Endodermal cell (in vitro differentiated cells): ENCODE measurements around the gene TESMIN. TPM values are rescaled to one million over a fixed set of nuclear protein-coding genes. Genes with fewer than 3 reads are reported as not detected.
A peak's percentile ranks its signal among the peaks of the same experiment; 100 is the strongest.

Experiments
- DNase-seq: peaks from one replicate; pipeline ENCODE4 v3.0.0-alpha.2; 2017
- H3K27ac ChIP-seq: 2 replicates; pipeline ENCODE4 v1.5.1; 2013; ENCODE audit warnings: mild to moderate bottlenecking, low read depth, low read length, moderate library complexity
- H3K27me3 ChIP-seq: 2 replicates; pipeline ENCODE4 v1.6.1; 2013; ENCODE audit warnings: mild to moderate bottlenecking, low read length, moderate library complexity; ENCODE audit not compliant: insufficient read depth, control insufficient read depth, poor library complexity, severe bottlenecking
- H3K36me3 ChIP-seq: 2 replicates; pipeline ENCODE4 v1.7.0; 2013; ENCODE audit warnings: mild to moderate bottlenecking, low read length, moderate library complexity; ENCODE audit not compliant: control insufficient read depth, insufficient read depth
- H3K4me1 ChIP-seq: one replicate; pipeline ENCODE4 v1.7.0; 2013; ENCODE audit warnings: low read length; ENCODE audit not compliant: control insufficient read depth, insufficient read depth
- H3K4me3 ChIP-seq: 2 replicates; pipeline ENCODE4 v1.5.1; 2013; ENCODE audit warnings: mild to moderate bottlenecking, low read length, moderate library complexity
- H3K9ac ChIP-seq: 2 replicates; pipeline ENCODE4 v1.6.1; 2013; ENCODE audit warnings: mild to moderate bottlenecking, low read length, moderate library complexity; ENCODE audit not compliant: poor library complexity, severe bottlenecking; ENCODE audit errors: extremely low read depth
- H3K9me3 ChIP-seq: 2 replicates; pipeline ENCODE4 v1.6.1; 2013; ENCODE audit warnings: mild to moderate bottlenecking, low read length, moderate library complexity; ENCODE audit not compliant: control insufficient read depth
- H3K27ac Mint-ChIP-seq: 2 replicates; pipeline ENCODE4 v1.8.0; 2020; ENCODE audit warnings: mixed read lengths
- H3K27me3 Mint-ChIP-seq: 2 replicates; pipeline ENCODE4 v1.8.0; 2021; ENCODE audit warnings: mild to moderate bottlenecking, mixed read lengths; ENCODE audit not compliant: insufficient read depth
- H3K36me3 Mint-ChIP-seq: 2 replicates; pipeline ENCODE4 v1.8.0; 2020; ENCODE audit warnings: low read depth, mixed read lengths
- H3K4me1 Mint-ChIP-seq: 2 replicates; pipeline ENCODE4 v1.8.0; 2020; ENCODE audit warnings: mixed read lengths
- H3K4me3 Mint-ChIP-seq: 2 replicates; pipeline ENCODE4 v1.8.0; 2020; ENCODE audit warnings: mild to moderate bottlenecking, moderate library complexity, mixed read lengths
- H3K9me3 Mint-ChIP-seq: 2 replicates; pipeline ENCODE4 v1.8.0; 2020; ENCODE audit warnings: mild to moderate bottlenecking, mixed read lengths
- CTCF ChIP-seq: fragments of 200-600 bp; sonication (generic); conservative IDR thresholded peaks from 2 replicates; pipeline ENCODE4 v1.5.0; 2021; ENCODE audit warnings: antibody characterized with exemption, mild to moderate bottlenecking
- WGBS, 2 experiments: methylation state at CpG; one replicate each; pipeline versions ENCODE4 v1.1.5 to v1.1.7; 2013; ENCODE audit warnings: missing lambda C conversion rate in 2 of 2, mixed read lengths in 1 of 2; ENCODE audit not compliant: insufficient coverage in 1 of 2, insufficient read length in 1 of 2; 5-methylcytosine and 5-hydroxymethylcytosine counted together
- total RNA-seq, 2 donors: library from RNA; stranded (reverse); fragmentation: NEBNext Ultra II Directional in 1 of 2; extraction: Animal tissue kit (Norgen Biotek cat#: 25700) in 1 of 2; gene quantifications; 2 replicates in 1 of 2; 3 replicates in 1 of 2; pipeline ENCODE4 v1.2.1, GENCODE V29; 2021

The TESMIN gene
- total RNA-seq, 2 donors from 2014 or later: 53.7 to 68.8 TPM

GRCh38 chr11:68767672-68768071, 16.4 kb upstream of the TESMIN start:
- H3K4me1 ChIP-seq: no peaks in the 10 kb centered on the region
- H3K4me3 Mint-ChIP-seq: no peak overlapping the region
- no peak overlapping the region for H3K27ac Mint-ChIP-seq
- no peaks in the 10 kb centered on the region for H3K27me3 ChIP-seq
- no peaks in the 10 kb centered on the region for H3K9me3 ChIP-seq
- no peak overlapping the region for H3K9ac ChIP-seq
- H3K27ac ChIP-seq: no peak overlapping the region
- H3K36me3 Mint-ChIP-seq: peaks cover 9% of the 10 kb centered on the region
- TF ChIP-seq CTCF: no peak
- H3K4me3 ChIP-seq: no peak overlapping the region
- H3K4me1 Mint-ChIP-seq: peaks cover 6% of the 10 kb centered on the region
- 95% methylated on average over 9 to 11 of the region's 11 CpGs for WGBS, 2 experiments
- H3K27me3 Mint-ChIP-seq: no peaks in the 10 kb centered on the region
- H3K36me3 ChIP-seq: no peaks in the 10 kb centered on the region
- DNase-seq: no peak
- no peaks in the 10 kb centered on the region for H3K9me3 Mint-ChIP-seq

- DNase-seq: no peak
- peaks cover 9% of the 10 kb centered on the region for H3K36me3 Mint-ChIP-seq
- H3K4me3 Mint-ChIP-seq: no peak overlapping the region
- H3K9me3 ChIP-seq: no peaks in the 10 kb centered on the region
- no peak for TF ChIP-seq CTCF
- no peaks in the 10 kb centered on the region for H3K36me3 ChIP-seq
- no peaks in the 10 kb centered on the region for H3K9me3 Mint-ChIP-seq
- H3K4me1 ChIP-seq: no peaks in the 10 kb centered on the region
- no peak overlapping the region for H3K9ac ChIP-seq
- peak overlapping the region; percentile 23 for H3K27ac Mint-ChIP-seq
- 96 to 97% methylated on average over 8 of the region's 8 CpGs for WGBS, 2 experiments
- peaks cover 6% of the 10 kb centered on the region for H3K4me1 Mint-ChIP-seq
- H3K27me3 Mint-ChIP-seq: no peaks in the 10 kb centered on the region
- no peak overlapping the region for H3K27ac ChIP-seq
- H3K4me3 ChIP-seq: no peak overlapping the region
- no peaks in the 10 kb centered on the region for H3K27me3 ChIP-seq
Observed at GRCh38 chr11:68766786-68767185, 15.5 kb upstream of the TESMIN start.

- Histone ChIP-seq H3K9me3 (no peaks in the 10 kb centered on the region), H3K4me1 (no peaks in the 10 kb centered on the region), H3K9ac (no peak overlapping the region), H3K36me3 (no peaks in the 10 kb centered on the region), H3K4me3 (no peak overlapping the region), H3K27ac (no peak overlapping the region), H3K27me3 (no peaks in the 10 kb centered on the region)
- Mint-ChIP-seq H3K9me3 (no peaks in the 10 kb centered on the region), H3K27me3 (no peaks in the 10 kb centered on the region), H3K4me3 (no peak overlapping the region), H3K36me3 (peaks cover 9% of the 10 kb centered on the region), H3K27ac (peak overlapping the region; percentile 31), H3K4me1 (peaks cover 9% of the 10 kb centered on the region)
- DNase-seq: no peak
- TF ChIP-seq CTCF: no peak
- WGBS, 2 experiments: 85 to 89% methylated on average over 8 to 16 of the region's 16 CpGs
Observed at GRCh38 chr11:68764746-68765145, 13.4 kb upstream of the TESMIN start.
